IMR-90 (cell line): ENCODE results near the gene PIWIL4. TPM values are rescaled to one million over a fixed set of nuclear protein-coding genes. Genes with fewer than 3 reads are reported as not detected.

Source experiments
- ATAC-seq: fragments of 200-7000 bp; cut with Tn5 transposase; 2 replicates; pipeline ENCODE4 v1.9.1; 2020; ENCODE audit warnings: low read depth, mild to moderate bottlenecking, moderate library complexity
- BruUV-seq: library from RNA; stranded (reverse); fragments of 400-500 nt; replicated peaks from 2 replicates; lab custom pipeline; 2021; lab: Mats Ljungman, UMichigan
- CTCF ChIA-PET: fragments of 300-600 bp; formaldehyde crosslinking; extraction: SDS; loops from one replicate; lab custom pipeline; 2021; ENCODE audit warnings: antibody characterized with exemption; lab: Yijun Ruan, JAX
- POLR2A ChIA-PET: fragments of 300-600 bp; sonication (Branson Sonifier 250); formaldehyde crosslinking; loops from one replicate; lab custom pipeline; 2022; ENCODE audit warnings: antibody characterized with exemption; ENCODE audit not compliant: unreplicated experiment; lab: Charles Lee
- DNase-seq: peaks from one replicate; pipeline ENCODE4 v3.0.0; 2013
- H2AFZ ChIP-seq: replicated peaks from 2 replicates; pipeline ENCODE3; 2013; ENCODE audit warnings: low read length, mild to moderate bottlenecking; ENCODE audit not compliant: poor library complexity
- H2AK5ac ChIP-seq: 2 replicates; pipeline ENCODE4 v1.6.1; 2013; ENCODE audit warnings: low read depth, low read length, inconsistent platforms
- H2AK9ac ChIP-seq: replicated peaks from 2 replicates; pipeline ENCODE3; 2013; ENCODE audit warnings: mild to moderate bottlenecking, low read depth, low read length, moderate library complexity; ENCODE audit not compliant: poor library complexity
- H2BK120ac ChIP-seq: 2 replicates; pipeline ENCODE4 v1.6.1; 2013; ENCODE audit warnings: low read depth, low read length, inconsistent platforms
- H2BK15ac ChIP-seq: 3 replicates; pipeline ENCODE4 v1.6.1; 2013; ENCODE audit warnings: low read depth, low read length, inconsistent platforms
- H2BK20ac ChIP-seq: 2 replicates; pipeline ENCODE4 v1.6.1; 2013; ENCODE audit warnings: low read depth, mild to moderate bottlenecking, inconsistent platforms, low read length, moderate library complexity
- H2BK5ac ChIP-seq: 2 replicates; pipeline ENCODE4 v1.6.1; 2013; ENCODE audit warnings: mild to moderate bottlenecking, low read depth, low read length, inconsistent platforms; ENCODE audit not compliant: poor library complexity, severe bottlenecking
- H3K14ac ChIP-seq: replicated peaks from 2 replicates; pipeline ENCODE4 v1.6.1; 2013; ENCODE audit warnings: low read depth, low read length, inconsistent platforms
- H3K18ac ChIP-seq: 2 replicates; pipeline ENCODE4 v1.6.1; 2013; ENCODE audit warnings: low read depth, low read length, control low read depth
- H3K23ac ChIP-seq: 2 replicates; pipeline ENCODE4 v1.6.1; 2013; ENCODE audit warnings: low read depth, low read length, inconsistent platforms
- H3K27ac ChIP-seq: 2 replicates; pipeline ENCODE4 v1.5.1; 2013; ENCODE audit warnings: mild to moderate bottlenecking, control low read depth, low read length; ENCODE audit not compliant: insufficient read depth
- H3K27me3 ChIP-seq: 2 replicates; pipeline ENCODE4 v1.6.1; 2013; ENCODE audit warnings: low read length; ENCODE audit not compliant: control insufficient read depth, insufficient read depth
- H3K36me3 ChIP-seq: 2 replicates; pipeline ENCODE4 v1.6.1; 2013; ENCODE audit warnings: low read length, mixed read lengths; ENCODE audit not compliant: control insufficient read depth, insufficient read depth
- H3K4ac ChIP-seq: 2 replicates; pipeline ENCODE4 v1.6.1; 2013; ENCODE audit warnings: low read depth, low read length, inconsistent platforms
- H3K4me1 ChIP-seq: 2 replicates; pipeline ENCODE4 v1.6.1; 2013; ENCODE audit warnings: low read length, mixed read lengths; ENCODE audit not compliant: control insufficient read depth, insufficient read depth
- H3K4me2 ChIP-seq: 2 replicates; pipeline ENCODE4 v1.6.1; 2013; ENCODE audit warnings: low read depth, mild to moderate bottlenecking, control low read depth, low read length, moderate library complexity
- H3K4me3 ChIP-seq: 2 replicates; pipeline ENCODE4 v1.5.1; 2013; ENCODE audit warnings: low read depth, mild to moderate bottlenecking, control low read depth, low read length, moderate library complexity; ENCODE audit not compliant: insufficient read depth
- H3K56ac ChIP-seq: 2 replicates; pipeline ENCODE4 v1.6.1; 2013; ENCODE audit warnings: low read length, inconsistent platforms; ENCODE audit not compliant: insufficient read depth; ENCODE audit errors: extremely low read depth
- H3K79me1 ChIP-seq, 2 experiments: 2 replicates each; pipeline ENCODE4 v1.6.1; 2013; ENCODE audit warnings: low read length in 2 of 2, inconsistent platforms in 1 of 2, low read depth in 1 of 2
- H3K9ac ChIP-seq: 2 replicates; pipeline ENCODE4 v1.6.1; 2013; ENCODE audit warnings: low read depth, low read length, control low read depth
- H3K9me1 ChIP-seq: 2 replicates; pipeline ENCODE4 v1.6.1; 2013; ENCODE audit warnings: low read length, inconsistent platforms; ENCODE audit not compliant: insufficient read depth
- H3K9me3 ChIP-seq: 2 replicates; pipeline ENCODE4 v1.6.1; 2013; ENCODE audit warnings: low read length; ENCODE audit not compliant: control insufficient read depth, insufficient read depth
- H4K20me1 ChIP-seq: 2 replicates; pipeline ENCODE4 v1.6.1; 2013; ENCODE audit warnings: low read length, inconsistent platforms; ENCODE audit not compliant: insufficient read depth
- H4K5ac ChIP-seq: 2 replicates; pipeline ENCODE4 v1.6.1; 2013; ENCODE audit warnings: mild to moderate bottlenecking, low read depth, low read length, control low read depth
- H4K8ac ChIP-seq, 2 experiments: 2 replicates each; pipeline ENCODE4 v1.6.1; 2013; ENCODE audit warnings: low read depth in 2 of 2, low read length in 2 of 2, control low read depth in 1 of 2, inconsistent platforms in 1 of 2
- H4K91ac ChIP-seq: 2 replicates; pipeline ENCODE4 v1.6.1; 2013; ENCODE audit warnings: low read depth, low read length, inconsistent platforms; ENCODE audit not compliant: insufficient read depth
- CEBPB ChIP-seq: IDR thresholded peaks from 2 replicates; pipeline ENCODE4 v1.6.1; 2012; ENCODE audit warnings: low read depth, low read length, improper control_type of control experiment
- CHD1 ChIP-seq: IDR thresholded peaks from 2 replicates; pipeline ENCODE4 v1.6.1; 2012; ENCODE audit warnings: low read depth, low read length, improper control_type of control experiment
- FOS ChIP-seq: fragments of 150-350 bp; IDR thresholded peaks from 2 replicates; pipeline ENCODE4 v1.6.1; 2016; ENCODE audit warnings: low read depth, low read length
- MXI1 ChIP-seq: IDR thresholded peaks from 2 replicates; pipeline ENCODE4 v1.6.1; 2012; ENCODE audit warnings: low read depth, mild to moderate bottlenecking, low read length, moderate library complexity, borderline replicate concordance
- WGBS, 2 experiments: methylation state at CpG; one replicate each; pipeline versions ENCODE4 v1.1.5 to v1.1.7; 2013; ENCODE audit warnings: missing lambda C conversion rate in 2 of 2; ENCODE audit not compliant: insufficient read length in 1 of 2; ENCODE audit errors: extremely low coverage in 2 of 2; 5-methylcytosine and 5-hydroxymethylcytosine counted together
- dilution Hi-C: fragments of 300-500 bp; cut with HindIII; formaldehyde crosslinking; loops from one replicate; pipeline ENCODE4 v1.14.3; 2018; ENCODE audit warnings: low sequenced_read_pairs; ENCODE audit not compliant: unreplicated experiment
- in situ Hi-C: fragments of 300-500 bp; cut with MboI; formaldehyde crosslinking; loops from 3 replicates; pipeline ENCODE4 v1.14.3; 2019; ENCODE audit warnings: low sequenced_read_pairs, inconsistent platforms, mixed read lengths
- intact Hi-C: fragments of 100-400 bp; cut with micrococcal nuclease; formaldehyde crosslinking; loops from 2 replicates; pipeline ENCODE4 v1.10.0; 2022
- polyA plus RNA-seq, 3 experiments: library from polyadenylated mRNA; depleted of rRNA; stranded (reverse); fragments of >200 nt; gene quantifications; 2 replicates each; pipeline ENCODE4 v1.2.3, GENCODE V29; 2012; ENCODE audit warnings: low replicate concordance in 1 of 3
- total RNA-seq: library from RNA; depleted of rRNA; stranded (reverse); fragments of >200 nt; gene quantifications from 2 replicates; pipeline ENCODE4 v1.2.3, GENCODE V29; 2012

PIWIL4 gene
- total and polyA plus RNA-seq, 2 of the 4 experiments (the other 2 are of a cell fraction), result 0.72 to 1.3 TPM

DNA sequence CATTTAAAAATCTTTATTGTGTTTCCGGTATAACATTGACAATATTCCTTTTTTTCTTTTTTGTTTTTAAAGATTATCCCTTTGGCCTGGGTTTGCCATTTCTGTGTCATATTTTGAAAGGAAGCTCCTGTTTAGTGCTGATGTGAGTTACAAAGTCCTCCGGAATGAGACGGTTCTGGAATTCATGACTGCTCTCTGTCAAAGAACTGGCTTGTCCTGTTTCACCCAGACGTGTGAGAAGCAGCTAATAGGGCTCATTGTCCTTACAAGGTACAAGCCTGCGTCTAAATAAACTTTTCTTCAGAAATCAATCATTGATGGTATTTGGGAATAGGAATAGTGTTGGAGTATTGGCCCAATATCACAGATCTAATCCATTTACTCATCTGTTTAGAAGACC, 19.8 kb downstream of the PIWIL4 start:
- Histone ChIP-seq H2BK20ac (no peak overlapping the region), H4K5ac (no peak overlapping the region), H2BK120ac (no peak overlapping the region), H2AK9ac (no peak overlapping the region), H2AFZ (no peak overlapping the region), H3K9me1 (no peaks in the 10 kb centered on the region), H2BK15ac (no peak overlapping the region), H3K27ac (no peak overlapping the region), H2BK5ac (no peak overlapping the region), H4K8ac (no peak overlapping the region), H2AK5ac (no peak overlapping the region), H3K9me3 (no peaks in the 10 kb centered on the region), H3K36me3 (no peaks in the 10 kb centered on the region), H3K9ac (no peak overlapping the region), H3K14ac (no peak overlapping the region), H3K27me3 (peaks cover 9% of the 10 kb centered on the region), H3K56ac (no peak overlapping the region), H3K79me1 (no peaks in the 10 kb centered on the region), H3K4me1 (peaks cover 2% of the 10 kb centered on the region), H3K18ac (no peak overlapping the region), H3K4me3 (no peak overlapping the region), H3K4ac (no peak overlapping the region), H4K91ac (no peak overlapping the region), H3K23ac (no peak overlapping the region), H4K20me1 (no peaks in the 10 kb centered on the region), H3K4me2 (no peak overlapping the region)
- BruUV-seq, result no TSS peak
- no CpG with 5 or more reads among the region's 5 CpGs for WGBS, 2 experiments
- in situ Hi-C loops, result no loop called here
- no peak for ATAC-seq
- dilution Hi-C loops, result no loop called here
- intact Hi-C loops, result no loop called here
- POLR2A ChIA-PET, result no interaction called here
- CTCF ChIA-PET, result interaction anchor here (1.5 kb wide), 1 partner anchor 12 kb away, joined by 3 read pairs; no protein-coding TSS in a partner anchor
- no peak for DNase-seq
- no peak for TF ChIP-seq CHD1
- TF ChIP-seq CEBPB, result no peak
- no peak for TF ChIP-seq MXI1
- no peak for TF ChIP-seq FOS
